NB4 (cell line): ENCODE data around the gene CFAP43.

Experiments
- MAX ChIP-seq: IDR thresholded peaks from 2 replicates; pipeline ENCODE4 v1.6.1; 2011; ENCODE audit warnings: low read depth, low read length
- POLR2A ChIP-seq: IDR thresholded peaks from 2 replicates; pipeline ENCODE4 v1.6.1; 2011; ENCODE audit warnings: mild to moderate bottlenecking; ENCODE audit not compliant: insufficient read length; ENCODE audit errors: extremely low read depth
- TF ChIP-seq, protein P1 (sequence below): IDR thresholded peaks from one replicate; pipeline ENCODE4 v1.5.1; 2012; ENCODE audit warnings: low read depth, low read length

GRCh38 chr10:104208730-104209129 is 23.4 kb downstream of the CFAP43 start:
- TF ChIP-seq, protein P1, sequence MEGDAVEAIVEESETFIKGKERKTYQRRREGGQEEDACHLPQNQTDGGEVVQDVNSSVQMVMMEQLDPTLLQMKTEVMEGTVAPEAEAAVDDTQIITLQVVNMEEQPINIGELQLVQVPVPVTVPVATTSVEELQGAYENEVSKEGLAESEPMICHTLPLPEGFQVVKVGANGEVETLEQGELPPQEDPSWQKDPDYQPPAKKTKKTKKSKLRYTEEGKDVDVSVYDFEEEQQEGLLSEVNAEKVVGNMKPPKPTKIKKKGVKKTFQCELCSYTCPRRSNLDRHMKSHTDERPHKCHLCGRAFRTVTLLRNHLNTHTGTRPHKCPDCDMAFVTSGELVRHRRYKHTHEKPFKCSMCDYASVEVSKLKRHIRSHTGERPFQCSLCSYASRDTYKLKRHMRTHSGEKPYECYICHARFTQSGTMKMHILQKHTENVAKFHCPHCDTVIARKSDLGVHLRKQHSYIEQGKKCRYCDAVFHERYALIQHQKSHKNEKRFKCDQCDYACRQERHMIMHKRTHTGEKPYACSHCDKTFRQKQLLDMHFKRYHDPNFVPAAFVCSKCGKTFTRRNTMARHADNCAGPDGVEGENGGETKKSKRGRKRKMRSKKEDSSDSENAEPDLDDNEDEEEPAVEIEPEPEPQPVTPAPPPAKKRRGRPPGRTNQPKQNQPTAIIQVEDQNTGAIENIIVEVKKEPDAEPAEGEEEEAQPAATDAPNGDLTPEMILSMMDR: no peak
- TF ChIP-seq POLR2A: no peak
- no peak for TF ChIP-seq MAX
